SK-N-MC (cell line): Measurements from ENCODE around the gene RBBP5.

Source experiments
- EZH2 ChIP-seq: fragments of 200-600 bp; sonication (generic); IDR thresholded peaks from one replicate; pipeline ENCODE4 v1.6.1; 2017; ENCODE audit warnings: antibody characterized with exemption
- FOXP2 ChIP-seq: optimal IDR thresholded peaks from 2 replicates; pipeline ENCODE3; 2011; ENCODE audit warnings: mild to moderate bottlenecking, moderate library complexity; ENCODE audit not compliant: insufficient read depth; ENCODE audit errors: extremely low read length, control extremely low read depth
- POLR2AphosphoS5 ChIP-seq: IDR thresholded peaks from 2 replicates; pipeline ENCODE4 v1.6.1; 2012; ENCODE audit warnings: mild to moderate bottlenecking, low read depth, low read length, borderline replicate concordance

- TF ChIP-seq POLR2AphosphoS5 (no peak), EZH2 (no peak), FOXP2 (no peak)
Measured at GRCh38 chr1:205064741-205065316, 56.9 kb downstream of the RBBP5 start.
